ELF-1 (cell line): ENCODE results near the gene ZNF740.

Experiments
- DNase-seq: peaks from one replicate; pipeline ENCODE4 v3.0.0-alpha.2; 2016; ENCODE audit warnings: low read depth, low spot score

The ZNF740 gene

DNA sequence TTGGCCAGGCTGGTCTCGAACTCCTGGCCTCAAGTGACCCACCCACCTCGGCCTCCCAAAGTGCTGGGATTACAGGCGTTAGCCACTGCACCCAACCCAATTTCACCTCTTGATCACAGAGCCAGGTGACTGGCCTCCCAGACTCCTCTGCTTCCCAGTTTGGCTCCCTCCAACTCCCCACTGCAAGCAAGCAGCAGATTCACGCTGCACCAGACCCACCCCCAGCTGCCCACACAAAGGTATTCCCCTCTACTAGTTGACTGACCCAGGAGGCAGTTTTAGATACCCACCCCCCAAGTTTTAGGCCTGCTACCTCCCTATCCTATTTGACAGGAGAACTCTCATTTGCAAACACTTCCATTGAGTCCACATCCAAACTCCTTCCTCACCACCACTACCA lies 46.3 kb downstream of the ZNF740 start:
- DNase-seq, result no peak

DNA sequence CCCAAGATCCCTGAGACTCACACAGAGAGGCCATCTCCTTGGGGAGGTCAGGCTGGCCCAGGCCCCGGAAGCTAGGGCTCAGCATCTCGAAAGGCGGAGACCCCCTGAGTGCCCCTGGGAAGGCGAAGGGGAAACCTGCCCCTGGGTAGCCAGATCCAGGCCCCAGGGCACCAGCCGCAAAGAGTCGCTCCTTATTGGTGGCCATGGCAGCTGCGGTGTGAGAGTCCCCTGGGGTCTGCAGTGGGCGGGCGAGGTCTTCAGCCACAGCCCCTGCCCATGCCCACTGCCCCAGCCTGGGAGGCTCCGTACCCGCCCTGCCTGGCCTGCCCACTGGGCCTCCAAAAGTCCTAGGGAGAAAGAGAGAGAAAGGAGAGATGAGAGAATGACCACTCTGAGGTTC lies 46.8 kb downstream of the ZNF740 start:
- no peak for DNase-seq

DNA sequence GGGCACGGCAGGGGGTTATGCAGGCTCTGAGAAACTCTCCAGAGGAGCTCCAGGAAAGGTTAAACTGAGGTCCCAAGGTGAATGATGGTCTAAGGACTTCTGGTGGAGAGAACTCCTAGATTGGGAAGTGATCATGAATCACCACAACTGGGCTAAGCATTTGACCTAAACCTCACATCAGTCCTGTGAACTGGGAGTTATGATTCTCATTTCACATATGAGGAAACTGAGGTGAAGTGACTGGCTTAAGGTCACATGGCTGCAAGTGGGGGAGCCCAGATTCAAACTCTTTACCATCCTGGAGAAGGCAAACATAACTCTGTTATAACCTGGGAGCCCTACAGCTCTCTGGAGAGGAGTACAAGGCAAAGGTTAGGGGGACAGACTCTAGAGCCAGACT lies 47.3 kb downstream of the ZNF740 start:
- DNase-seq, result no peak

DNA sequence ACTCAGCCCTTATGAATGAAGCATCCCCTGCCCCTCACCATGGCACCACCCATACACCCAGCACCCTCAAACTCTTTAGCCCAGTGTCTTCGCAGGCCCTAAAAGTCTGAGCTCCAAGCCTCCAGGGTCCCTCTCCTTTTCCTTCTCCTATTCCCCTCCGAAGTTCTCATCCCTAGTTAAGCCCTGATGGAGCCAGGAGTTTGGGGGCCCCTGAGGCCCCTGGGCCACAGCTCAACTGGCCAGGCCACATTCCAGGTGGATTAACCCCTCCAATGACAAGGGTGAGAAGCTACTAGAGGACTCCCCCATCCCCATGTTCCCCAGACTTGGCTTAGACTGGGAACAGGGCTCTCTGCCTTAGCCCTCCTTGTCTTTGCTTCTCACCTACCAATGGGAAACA lies 48.9 kb downstream of the ZNF740 start:
- no peak for DNase-seq

DNA sequence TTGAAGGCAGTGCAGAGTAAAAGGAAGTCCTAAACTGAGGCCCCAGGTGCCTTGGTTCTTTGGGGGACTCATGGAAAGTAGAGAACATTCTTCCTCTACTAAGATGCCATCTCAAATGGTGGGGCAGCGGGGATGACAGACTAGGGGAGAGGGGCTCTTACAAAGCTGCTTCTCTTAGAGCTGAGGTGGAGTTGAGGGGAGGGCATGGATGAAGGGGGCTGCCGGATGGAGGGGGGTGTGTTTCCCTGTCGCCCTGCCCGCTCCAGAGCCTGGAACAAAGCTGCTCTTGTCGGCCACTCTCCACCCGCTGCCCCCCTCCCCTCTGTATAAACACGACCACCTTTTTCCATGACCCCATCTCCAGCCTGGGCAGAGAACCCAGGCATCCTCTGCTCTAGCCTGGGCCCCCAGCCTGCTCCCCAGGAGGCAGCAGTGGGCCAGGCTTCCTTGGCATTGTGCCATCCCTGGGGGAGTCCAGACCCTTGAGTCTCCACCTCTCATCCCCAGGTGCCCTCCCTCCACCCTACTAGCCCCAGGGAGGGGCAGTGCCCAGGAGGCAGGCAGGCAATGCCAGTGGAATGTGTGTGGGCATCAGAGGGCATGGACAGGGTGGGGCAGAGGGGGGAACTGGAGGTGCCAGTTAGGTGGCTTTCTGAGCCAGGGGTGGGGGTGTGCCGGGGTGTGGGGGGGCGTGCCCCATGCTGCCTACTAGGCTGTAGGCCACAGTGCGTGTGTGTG lies 49.8 kb downstream of the ZNF740 start:
- no peak for DNase-seq

DNA sequence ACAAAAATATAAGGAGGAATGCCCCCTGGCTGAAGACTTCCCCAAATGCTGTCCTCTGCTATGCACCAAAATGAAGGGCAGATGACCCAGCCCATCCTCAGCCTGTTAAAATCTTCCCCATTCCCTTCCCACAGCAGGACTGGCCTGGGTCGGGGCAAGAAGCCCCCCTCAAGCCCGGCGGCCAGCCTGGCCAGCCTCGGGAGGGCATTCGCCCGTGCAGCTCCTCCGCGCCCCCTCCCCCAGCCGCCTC lies 51.1 kb downstream of the ZNF740 start:
- peak; percentile 57 for DNase-seq

DNA sequence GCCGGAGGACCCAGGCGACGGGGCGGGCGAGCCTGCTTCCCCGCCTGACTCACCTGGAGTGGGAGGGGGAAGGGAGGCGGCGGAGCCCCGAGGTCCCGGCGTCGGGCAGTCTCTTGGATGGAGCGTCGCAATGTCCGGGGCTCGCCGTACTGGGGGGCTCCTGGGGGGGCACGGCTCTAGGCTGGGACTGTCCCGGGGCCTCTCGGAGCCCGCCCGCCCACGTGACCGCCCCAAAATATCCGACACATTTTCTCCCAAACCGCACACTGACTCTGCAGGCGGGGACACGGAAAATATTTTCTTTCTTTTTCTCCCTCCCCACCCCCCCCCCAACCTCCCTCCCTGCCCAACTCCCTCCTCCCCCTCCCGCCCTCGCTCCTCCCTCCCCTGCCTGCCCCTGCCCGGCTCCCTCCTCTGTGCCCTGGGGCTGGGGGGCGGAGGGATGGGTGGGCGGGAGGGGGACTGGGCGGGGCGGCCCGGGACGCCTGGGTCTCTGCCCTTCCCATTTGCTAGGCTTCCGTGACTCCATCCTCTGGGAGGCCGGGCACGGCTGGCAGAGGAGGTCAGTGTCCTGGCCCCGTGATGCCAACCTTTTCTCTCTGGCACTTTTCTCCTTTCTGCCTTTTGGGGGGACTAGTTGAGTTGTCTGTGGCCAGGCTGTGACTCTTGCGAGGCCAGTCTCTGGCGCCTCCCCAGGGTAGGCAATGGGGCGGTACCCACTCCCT lies 51.6 kb downstream of the ZNF740 start, which contains the start of gene RARG:
RARG (minus strand) TSS at position 289 of the 725 bp plus-strand sequence. CDS start 4,664 bp downstream, outside the sequence.
- no peak for DNase-seq

DNA sequence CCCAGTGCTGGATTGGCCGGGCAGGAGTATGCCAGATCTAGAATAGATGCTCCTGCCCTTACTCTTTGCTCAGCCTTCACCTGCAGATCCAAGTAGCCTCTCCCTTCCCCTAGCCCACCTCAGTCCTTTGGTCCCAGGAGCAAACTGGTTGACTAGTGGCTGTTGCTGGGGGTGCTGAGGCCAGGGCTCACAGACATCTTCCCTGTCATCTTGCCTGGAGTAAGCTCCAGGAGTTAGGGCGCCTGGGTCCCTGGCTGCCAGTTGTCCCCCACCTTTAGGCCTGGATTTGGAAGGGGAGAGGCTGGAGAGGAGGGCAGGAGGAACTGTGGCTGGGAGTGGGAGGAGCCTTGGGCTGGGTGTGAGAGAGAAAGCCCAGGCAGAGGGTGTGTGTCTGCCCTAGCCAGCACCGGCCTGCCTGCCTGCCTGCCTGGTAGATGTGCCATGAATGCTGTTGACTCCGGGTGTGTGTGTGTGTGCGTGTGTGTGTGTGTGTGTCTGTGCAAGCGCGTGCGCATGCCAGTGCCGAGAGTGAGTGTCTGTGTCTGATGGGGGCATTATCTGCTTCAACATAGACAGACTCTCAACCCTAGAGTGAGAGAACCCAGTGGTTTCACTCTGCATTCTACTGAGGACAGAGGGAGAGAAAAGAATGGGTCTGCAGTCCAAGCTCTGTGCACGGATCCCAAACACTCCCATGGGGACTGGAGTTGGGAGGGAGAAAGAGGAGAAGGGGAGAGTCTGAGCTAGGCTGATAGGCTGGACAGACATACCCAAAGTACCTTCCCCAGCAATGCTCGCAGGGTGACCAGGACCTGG lies 52.3 kb downstream of the ZNF740 start:
- peak; percentile 70 for DNase-seq

DNA sequence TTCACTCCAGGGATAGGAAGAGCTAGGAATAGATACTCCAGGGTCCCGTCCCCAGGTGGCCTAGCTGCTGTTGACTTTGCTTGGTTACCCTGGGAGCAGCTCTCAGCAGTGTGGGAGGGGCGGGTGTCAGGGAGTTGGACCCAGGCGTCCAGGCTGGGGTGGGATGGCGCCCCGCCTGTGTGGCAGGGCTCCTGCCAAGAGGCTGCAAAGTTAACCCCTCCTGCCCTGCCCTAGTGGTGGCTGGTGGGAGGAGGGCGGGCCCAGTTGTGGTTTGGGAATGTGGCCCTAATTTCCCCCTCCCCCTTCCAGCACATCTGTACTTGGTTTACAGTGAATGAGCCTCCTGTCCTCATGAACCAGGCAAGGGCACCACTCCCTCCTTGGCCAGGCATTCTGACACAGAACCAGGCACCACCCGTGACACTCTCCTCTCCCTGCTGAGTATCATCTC lies 53.2 kb downstream of the ZNF740 start:
- DNase-seq, result no peak

DNA sequence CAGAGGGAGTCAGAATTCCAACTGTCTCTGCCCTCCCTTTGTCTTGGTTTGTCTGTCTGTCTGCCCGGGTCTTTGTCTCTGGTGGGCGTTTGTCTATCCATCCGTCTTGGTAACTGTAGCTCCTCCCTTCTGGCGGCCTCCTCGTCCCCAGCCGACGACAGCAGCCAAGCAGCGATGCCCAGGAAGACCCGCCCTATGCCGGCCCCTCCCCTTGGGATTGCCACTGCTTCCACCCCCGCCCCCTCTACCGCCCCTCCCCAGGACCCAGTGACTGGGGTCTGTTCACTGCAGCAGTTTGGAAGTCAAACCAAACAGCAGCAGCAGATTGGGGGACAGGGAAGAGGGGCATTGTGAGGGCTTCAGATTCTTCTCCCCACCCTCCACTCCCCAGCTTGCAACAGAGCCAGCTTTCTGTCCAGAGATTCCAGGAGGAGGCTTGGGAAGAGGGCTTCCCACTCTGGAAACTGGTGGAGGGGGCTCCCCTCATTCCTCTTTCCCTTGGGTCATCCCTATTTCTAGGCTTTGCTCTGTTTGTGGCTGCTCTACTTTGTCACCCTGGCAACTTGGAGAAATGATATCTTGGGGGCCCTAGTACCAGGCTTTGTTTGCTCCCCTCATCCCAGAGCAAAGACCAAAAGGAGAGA lies 53.9 kb downstream of the ZNF740 start:
- DNase-seq, result peak; percentile 78

DNA sequence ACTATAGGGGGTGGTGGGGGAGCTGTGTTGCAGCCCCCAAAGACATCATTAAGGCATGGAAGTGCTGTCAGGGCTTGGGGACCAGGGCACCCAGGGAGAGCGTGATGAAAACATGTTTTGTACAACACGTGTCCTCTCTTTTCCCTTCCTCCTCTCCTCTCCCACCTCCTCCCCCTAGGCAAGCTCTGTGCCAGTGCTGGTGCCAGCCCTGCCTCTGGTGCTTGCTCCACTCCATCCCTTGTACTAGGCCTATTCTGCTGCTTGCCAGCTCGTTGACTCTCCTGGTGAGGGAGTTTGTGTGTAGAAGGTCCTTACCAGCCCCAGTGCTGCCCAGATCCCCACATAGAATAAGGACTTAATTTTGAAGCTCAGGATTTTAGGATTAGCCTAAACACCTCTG lies 54.6 kb downstream of the ZNF740 start:
- no peak for DNase-seq

DNA sequence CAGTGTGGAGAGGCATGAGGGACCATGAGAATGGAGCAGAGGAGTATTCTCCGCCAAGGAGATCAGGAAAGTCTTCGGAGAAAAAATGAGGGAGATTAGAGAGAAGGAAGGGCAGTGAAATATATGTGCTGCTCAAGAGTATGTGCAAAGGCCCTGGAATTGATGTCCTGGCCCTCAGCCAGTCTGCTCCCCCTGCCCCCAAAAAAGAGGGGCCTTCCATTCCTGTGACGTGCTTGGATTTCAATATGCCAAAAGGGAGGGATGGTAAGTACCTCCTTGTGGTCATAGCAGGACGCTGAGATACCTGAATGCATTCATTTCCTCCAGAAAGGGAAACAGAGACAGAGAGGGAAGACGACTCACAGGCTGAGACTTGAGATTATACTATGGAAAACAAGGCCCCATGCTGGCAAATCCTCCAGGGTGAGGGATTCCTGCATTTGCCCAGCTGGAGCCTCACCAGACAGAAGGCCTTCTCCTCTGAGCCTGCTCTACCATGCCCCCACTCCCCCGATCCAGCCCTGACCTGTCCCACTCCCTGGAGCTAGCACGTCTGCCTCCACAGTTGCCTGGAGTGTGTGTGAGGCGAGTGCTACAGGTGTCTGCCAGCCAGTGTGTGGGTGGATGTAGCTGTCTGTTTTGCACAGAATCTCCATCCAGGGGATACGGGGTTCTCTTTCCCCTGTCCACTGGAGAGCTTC lies 55.4 kb downstream of the ZNF740 start:
- no peak for DNase-seq

DNA sequence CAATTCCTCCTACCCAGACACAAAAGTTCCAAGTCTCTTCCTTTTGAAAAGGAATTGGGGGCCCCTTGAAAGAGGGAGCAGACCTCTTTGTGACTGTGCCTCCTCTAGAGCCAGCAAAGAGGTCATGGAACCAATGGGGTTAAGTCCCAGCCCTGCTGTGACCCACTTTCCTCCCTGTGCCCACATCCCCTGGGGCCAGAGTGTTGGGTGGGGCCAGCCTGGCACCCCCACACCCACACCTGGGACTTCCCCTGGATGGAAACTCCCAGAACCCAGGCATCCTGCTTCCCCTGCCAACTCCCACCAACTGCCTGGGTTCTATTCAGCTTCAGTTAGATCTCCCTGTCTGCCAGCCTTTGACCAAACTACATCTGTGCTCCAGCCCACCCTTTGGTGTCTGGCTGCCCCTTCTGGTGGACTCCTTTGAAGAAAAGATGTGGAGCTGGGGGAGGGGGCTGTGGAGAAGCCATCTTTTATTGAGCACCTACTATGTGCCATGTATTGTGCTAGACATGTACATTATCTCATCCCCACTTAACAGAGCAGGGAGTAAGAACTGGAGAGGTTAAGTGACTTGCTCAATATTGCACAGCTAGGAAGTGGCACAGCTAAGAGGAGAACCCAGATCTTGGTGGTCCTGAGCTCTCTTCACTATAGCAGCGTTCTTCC lies 56.1 kb downstream of the ZNF740 start:
- DNase-seq, result no peak

DNA sequence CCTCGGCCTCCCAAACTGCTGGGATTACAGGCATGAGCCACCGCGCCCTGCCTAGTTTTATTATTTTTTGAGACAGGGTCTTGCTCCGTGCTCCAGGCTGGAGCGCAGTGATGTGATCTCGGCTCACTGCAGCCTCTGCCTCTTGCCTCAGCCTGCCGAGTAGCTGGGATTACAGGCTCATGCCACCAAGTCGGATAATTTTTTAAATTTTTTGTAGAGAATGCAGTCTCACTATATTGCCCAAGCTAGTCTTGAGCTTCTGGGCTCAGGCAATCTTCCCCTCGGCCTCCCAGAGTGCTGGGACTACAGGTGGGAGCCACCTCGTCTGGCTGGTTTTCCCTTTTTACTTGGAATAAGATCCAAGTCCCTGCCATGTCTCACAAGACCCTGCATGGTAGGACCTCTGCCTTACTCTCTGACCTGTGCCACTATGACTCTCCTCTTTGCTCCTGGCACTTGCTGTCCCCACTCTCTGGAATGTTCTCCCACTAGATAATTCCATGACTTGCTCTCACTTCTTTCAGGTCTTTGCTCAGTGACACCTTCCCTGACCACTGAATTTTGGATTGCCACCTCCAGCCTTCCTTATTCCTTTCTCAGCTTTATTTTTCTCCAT lies 59.2 kb downstream of the ZNF740 start:
- DNase-seq, result no peak

DNA sequence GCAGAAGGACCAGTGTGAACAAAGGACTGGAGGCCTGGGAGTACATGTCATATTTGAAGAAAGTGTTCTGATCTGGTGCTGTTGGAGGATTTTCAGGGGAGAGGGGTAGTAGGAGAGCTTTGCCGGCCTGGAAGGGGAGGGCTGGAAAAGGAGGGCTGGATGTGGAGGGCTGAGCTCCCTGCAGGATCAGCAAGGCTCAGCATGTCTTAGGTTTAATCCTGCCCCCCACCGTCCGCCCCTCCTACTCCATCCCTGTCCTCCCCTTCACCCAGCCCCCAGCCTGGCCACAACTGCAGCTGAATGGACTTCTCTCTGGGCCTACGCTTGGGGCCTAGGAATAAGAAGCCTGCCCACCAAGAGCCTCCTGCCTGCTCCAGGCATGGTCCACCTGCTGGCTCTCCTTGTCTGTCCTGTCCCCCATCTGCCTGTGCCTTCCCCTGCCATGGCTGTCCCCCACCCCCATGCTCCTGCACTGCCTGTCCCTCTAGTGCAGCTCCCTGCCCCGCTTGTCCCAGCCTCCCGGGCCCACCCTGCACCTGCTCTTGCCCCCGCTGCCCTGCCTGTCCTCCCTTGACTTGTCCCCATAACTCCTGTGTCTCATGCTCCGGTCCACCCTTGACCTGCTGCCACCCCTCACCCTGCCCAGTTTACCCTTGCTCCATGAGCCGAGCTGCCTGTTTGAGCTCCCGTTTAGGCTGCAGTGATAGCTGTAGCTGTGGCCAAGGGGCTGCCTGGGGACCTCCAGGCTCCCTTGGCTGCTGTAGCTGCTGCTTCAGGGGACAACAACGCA lies 61.3 kb downstream of the ZNF740 start:
- DNase-seq, result peak; percentile 72

DNA sequence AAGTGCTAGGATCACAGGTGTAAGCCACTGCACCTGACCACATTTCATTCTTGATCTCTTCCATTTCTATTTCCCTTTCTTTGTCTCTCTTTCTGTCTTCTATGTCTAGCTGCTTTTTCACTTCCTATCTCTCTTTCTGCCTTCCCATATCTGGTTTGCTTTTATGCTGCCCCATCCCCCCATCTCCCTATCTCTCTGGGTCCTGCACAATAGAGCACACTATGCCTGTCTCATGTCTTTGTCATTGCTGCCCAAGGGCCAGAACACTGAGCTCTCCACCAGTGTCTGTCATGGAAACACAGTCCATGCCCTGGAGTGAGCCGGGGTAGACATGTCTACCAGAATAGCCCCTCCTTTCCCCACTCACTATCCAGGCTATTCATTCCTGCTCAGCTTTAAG lies 63.8 kb downstream of the ZNF740 start:
- peak; percentile 48 for DNase-seq
